Thyroid gland (tissue), 4 donors: Measurements from ENCODE around the gene FGGY.

Experiments
- CTCF ChIP-seq, 6 experiments: fragments of 200-600 bp in 3 of 6; fragments of 450-650 bp in 3 of 6; sonication (generic) in 3 of 6; IDR thresholded peaks; one replicate each; pipeline ENCODE4 v1.5.1; 2016 to 2019; ENCODE audit warnings: antibody characterized with exemption in 6 of 6, mild to moderate bottlenecking in 2 of 6, inconsistent platforms in 1 of 6, moderate library complexity in 1 of 6
- POLR2A ChIP-seq, 2 donors: fragments of 450-650 bp; IDR thresholded peaks; one replicate each; pipeline ENCODE4 v1.6.1; 2017; ENCODE audit warnings: antibody characterized with exemption in 2 of 2, mild to moderate bottlenecking in 2 of 2, moderate library complexity in 1 of 2

GRCh38 chr1:59553371-59553770 is 256.5 kb downstream of the FGGY start:
- TF ChIP-seq CTCF (IDR thresholded peaks at IDR 0.05) (no peak), POLR2A (IDR thresholded peaks at IDR 0.05) (no peak)
